Measurements from ENCODE around the gene ZNF732.
"Not testable (repeated sequence)": the region's sequence is repeated elsewhere in the genome, so short reads cannot be mapped to it uniquely, and the experiment has no call there.

Gene ZNF732

DNA sequence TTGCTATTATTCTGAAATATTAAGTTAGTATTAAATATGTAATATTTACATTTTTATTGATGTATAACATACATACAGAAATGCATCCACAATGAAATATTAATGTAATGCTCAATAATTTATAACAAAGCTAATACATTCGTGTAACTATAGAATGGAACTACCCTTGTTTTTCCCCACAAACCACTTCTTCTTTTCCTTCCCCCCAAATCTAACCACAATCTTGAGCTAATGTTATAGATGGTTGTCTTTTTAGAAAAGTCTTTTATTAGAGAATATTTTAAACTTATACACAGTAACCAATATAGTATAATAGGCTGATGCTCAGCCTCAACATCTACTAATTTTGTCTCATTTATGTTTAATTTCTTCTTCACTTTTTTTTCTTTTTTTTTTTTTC lies 4.5 kb upstream of the ZNF732 start:
- TF ChIP-seq, protein P1, sequence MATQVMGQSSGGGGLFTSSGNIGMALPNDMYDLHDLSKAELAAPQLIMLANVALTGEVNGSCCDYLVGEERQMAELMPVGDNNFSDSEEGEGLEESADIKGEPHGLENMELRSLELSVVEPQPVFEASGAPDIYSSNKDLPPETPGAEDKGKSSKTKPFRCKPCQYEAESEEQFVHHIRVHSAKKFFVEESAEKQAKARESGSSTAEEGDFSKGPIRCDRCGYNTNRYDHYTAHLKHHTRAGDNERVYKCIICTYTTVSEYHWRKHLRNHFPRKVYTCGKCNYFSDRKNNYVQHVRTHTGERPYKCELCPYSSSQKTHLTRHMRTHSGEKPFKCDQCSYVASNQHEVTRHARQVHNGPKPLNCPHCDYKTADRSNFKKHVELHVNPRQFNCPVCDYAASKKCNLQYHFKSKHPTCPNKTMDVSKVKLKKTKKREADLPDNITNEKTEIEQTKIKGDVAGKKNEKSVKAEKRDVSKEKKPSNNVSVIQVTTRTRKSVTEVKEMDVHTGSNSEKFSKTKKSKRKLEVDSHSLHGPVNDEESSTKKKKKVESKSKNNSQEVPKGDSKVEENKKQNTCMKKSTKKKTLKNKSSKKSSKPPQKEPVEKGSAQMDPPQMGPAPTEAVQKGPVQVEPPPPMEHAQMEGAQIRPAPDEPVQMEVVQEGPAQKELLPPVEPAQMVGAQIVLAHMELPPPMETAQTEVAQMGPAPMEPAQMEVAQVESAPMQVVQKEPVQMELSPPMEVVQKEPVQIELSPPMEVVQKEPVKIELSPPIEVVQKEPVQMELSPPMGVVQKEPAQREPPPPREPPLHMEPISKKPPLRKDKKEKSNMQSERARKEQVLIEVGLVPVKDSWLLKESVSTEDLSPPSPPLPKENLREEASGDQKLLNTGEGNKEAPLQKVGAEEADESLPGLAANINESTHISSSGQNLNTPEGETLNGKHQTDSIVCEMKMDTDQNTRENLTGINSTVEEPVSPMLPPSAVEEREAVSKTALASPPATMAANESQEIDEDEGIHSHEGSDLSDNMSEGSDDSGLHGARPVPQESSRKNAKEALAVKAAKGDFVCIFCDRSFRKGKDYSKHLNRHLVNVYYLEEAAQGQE (IDR thresholded peaks at IDR 0.05; ENCODE audit: insufficient replicate concordance, low read depth): no peak
- TF ChIP-seq POLR2AphosphoS5 (IDR thresholded peaks at IDR 0.05; ENCODE audit: low read depth) (no peak), SPI1 (IDR thresholded peaks at IDR 0.05; ENCODE audit: borderline replicate concordance, low read depth) (peak; percentile 78)
- no peaks in the 10 kb centered on the region for H3K27me3 ChIP-seq (ENCODE audit: insufficient read depth, poor library complexity, severe bottlenecking)
- no peak overlapping the region for H3K27ac ChIP-seq (replicated peaks)

DNA sequence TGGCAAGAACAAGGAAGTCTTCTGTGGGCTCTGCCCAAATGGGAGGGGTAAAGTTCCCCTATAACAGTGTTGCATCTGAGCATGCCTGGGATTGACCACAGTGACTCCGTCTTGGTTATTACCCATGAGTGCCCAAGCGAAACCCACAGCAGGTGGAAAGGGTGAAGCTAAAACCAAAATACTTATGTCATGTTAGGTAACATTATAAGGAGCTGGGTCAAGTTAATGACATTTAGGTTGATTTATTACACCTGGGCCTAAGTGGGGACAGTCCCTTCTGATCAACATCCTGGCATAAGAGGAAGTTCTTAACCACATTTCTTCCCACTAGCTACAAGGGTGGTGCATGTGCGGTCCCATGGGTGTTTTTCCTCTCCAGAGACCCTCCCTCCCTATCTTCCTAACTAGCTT lies 1.3 kb upstream of the ZNF732 start:
- TF ChIP-seq CTCF (IDR thresholded peaks at IDR 0.05; ENCODE audit: insufficient read depth, low read length) (no peak), SPI1 (IDR thresholded peaks at IDR 0.05; ENCODE audit: borderline replicate concordance, low read depth) (peak; percentile 43; the same call in 1 of the 2 replicates), POLR2AphosphoS5 (IDR thresholded peaks at IDR 0.05; ENCODE audit: low read depth) (peak; percentile 65), GABPA (IDR thresholded peaks at IDR 0.05; ENCODE audit: low read depth) (peak; percentile 65)
- TF ChIP-seq, protein P1 (IDR thresholded peaks at IDR 0.05; ENCODE audit: insufficient replicate concordance, low read depth): no peak
- Histone ChIP-seq H3K27me3 (ENCODE audit: insufficient read depth, poor library complexity, severe bottlenecking) (no peaks in the 10 kb centered on the region), H3K27ac (replicated peaks) (peak overlapping the region; percentile 49), H3K4me3 (replicated peaks; ENCODE audit: insufficient read depth, low read length) (no peak overlapping the region)
- peak in 1 of 2 experiments; percentile 81 for DNase-seq (ENCODE audit: low read depth in 1 of 2, low spot score in 1 of 2)

More for the DNA sequence above, 4.5 kb upstream of the ZNF732 start:
- DNase-seq (ENCODE audit: low read depth in 1 of 2, low spot score in 1 of 2): no peak
- H3K4me3 ChIP-seq (replicated peaks; ENCODE audit: insufficient read depth, low read length): no peak overlapping the region

DNA sequence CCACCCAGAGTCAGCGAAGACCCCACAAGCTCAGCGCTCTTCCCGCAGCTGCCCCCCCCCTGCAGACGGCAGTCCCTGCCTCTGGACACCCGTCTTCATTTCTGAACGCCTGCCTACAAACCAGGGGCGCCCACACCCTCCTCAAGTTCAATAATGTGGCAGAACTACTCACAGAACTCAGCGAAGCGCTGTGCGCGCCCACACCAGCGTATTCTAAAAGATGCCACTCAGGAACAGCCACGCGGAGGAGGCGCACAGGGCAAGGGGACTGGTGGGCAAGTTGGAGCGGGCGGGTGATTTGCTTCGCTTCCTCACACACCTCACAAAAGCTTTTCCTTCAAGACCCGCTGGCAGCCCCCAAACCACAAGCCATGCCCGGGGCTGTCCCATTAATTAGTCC lies 758 bp downstream of the ZNF732 start:
- not testable (repeated sequence) for H3K27ac ChIP-seq (replicated peaks); DNase-seq (ENCODE audit: low read depth in 1 of 2, low spot score in 1 of 2); H3K4me3 ChIP-seq (replicated peaks; ENCODE audit: insufficient read depth, low read length); H3K27me3 ChIP-seq (ENCODE audit: insufficient read depth, poor library complexity, severe bottlenecking)

GRCh38 chr4:302381-302780 lies 2.9 kb downstream of the ZNF732 start:
- DNase-seq (ENCODE audit: low read depth in 1 of 2, low spot score in 1 of 2): no peak
- TF ChIP-seq, protein P1 (IDR thresholded peaks at IDR 0.05; ENCODE audit: insufficient replicate concordance, low read depth): no peak
- TF ChIP-seq GABPA (IDR thresholded peaks at IDR 0.05; ENCODE audit: low read depth) (no peak), POLR2AphosphoS5 (IDR thresholded peaks at IDR 0.05; ENCODE audit: low read depth) (no peak), CTCF (IDR thresholded peaks at IDR 0.05; ENCODE audit: insufficient read depth, low read length) (no peak), SPI1 (IDR thresholded peaks at IDR 0.05; ENCODE audit: borderline replicate concordance, low read depth) (no peak)
- H3K27me3 ChIP-seq (ENCODE audit: insufficient read depth, poor library complexity, severe bottlenecking): no peaks in the 10 kb centered on the region

More at GRCh38 chr4:302381-302780, 2.9 kb downstream of the ZNF732 start:
- H3K4me3 ChIP-seq (replicated peaks; ENCODE audit: insufficient read depth, low read length): no peak overlapping the region
- no peak overlapping the region for H3K27ac ChIP-seq (replicated peaks)
